DMS114 treated with DMSO at 0.1 percent for 48 hours (cell line): Measurements from ENCODE around the gene PRSS56.
A peak's percentile ranks its signal among the peaks of the same experiment; 100 is the strongest.

Experiments used
- DNase-seq: peaks from one replicate; lab custom pipeline; 2025; ENCODE audit not compliant: unreplicated experiment; lab: John Stamatoyannopoulos, UW

The PRSS56 gene

GRCh38 chr2:232540441-232541041 lies 20.4 kb downstream of the PRSS56 start:
- DNase-seq: no peak

GRCh38 chr2:232541195-232541960 lies 21.2 kb downstream of the PRSS56 start:
- DNase-seq: no peak

GRCh38 chr2:232541961-232542714 lies 21.9 kb downstream of the PRSS56 start:
- no peak for DNase-seq

GRCh38 chr2:232542715-232543467 lies 22.7 kb downstream of the PRSS56 start:
- DNase-seq: no peak

- DNase-seq: no peak
Measured at GRCh38 chr2:232543491-232543890, 23.3 kb downstream of the PRSS56 start.

GRCh38 chr2:232543928-232544631 lies 23.9 kb downstream of the PRSS56 start:
- DNase-seq: no peak

GRCh38 chr2:232544674-232545073 lies 24.5 kb downstream of the PRSS56 start:
- DNase-seq: no peak

GRCh38 chr2:232545511-232546375 lies 25.6 kb downstream of the PRSS56 start:
- no peak for DNase-seq

- DNase-seq: no peak
Measured at GRCh38 chr2:232547991-232548390, 27.8 kb downstream of the PRSS56 start.

- peak; percentile 20 for DNase-seq
Measured at GRCh38 chr2:232549655-232550353, 29.6 kb downstream of the PRSS56 start.

- peak; percentile 83 for DNase-seq
Measured at GRCh38 chr2:232550354-232551249, 30.4 kb downstream of the PRSS56 start, which contains the start of the genes EIF4E2 and TIGD1. Gene EIF4E2 (plus strand): TSS chr2:232550689. CDS start chr2:232550725, 36 bp downstream. Gene TIGD1 (minus strand): TSS chr2:232550557. CDS start chr2:232549882, 675 bp downstream.

GRCh38 chr2:232551250-232551638 lies 31.1 kb downstream of the PRSS56 start:
- no peak for DNase-seq

GRCh38 chr2:232551776-232552175 lies 31.6 kb downstream of the PRSS56 start:
- no peak for DNase-seq

- DNase-seq: no peak
Measured at GRCh38 chr2:232556426-232556825, 36.2 kb downstream of the PRSS56 start.

- DNase-seq: no peak
Measured at GRCh38 chr2:232562515-232563151, 42.4 kb downstream of the PRSS56 start.

- DNase-seq: no peak
Measured at GRCh38 chr2:232563580-232563979, 43.4 kb downstream of the PRSS56 start.

- no peak for DNase-seq
Measured at GRCh38 chr2:232567721-232568120, 47.5 kb downstream of the PRSS56 start.
